SK-N-SH (cell line): ENCODE results near the gene ZC3H7B. TPM values are rescaled to one million over a fixed set of nuclear protein-coding genes. Genes with fewer than 3 reads are reported as not detected.

Source experiments
- CTCF ChIA-PET: fragments of 300-600, 350-600 bp; formaldehyde crosslinking; extraction: SDS; loops from one replicate; lab custom pipeline; 2021; lab: Yijun Ruan, JAX
- POLR2A ChIA-PET: fragments of 350-600 bp; sonication (Branson Sonifier 250); formaldehyde crosslinking; extraction: SDS; loops from one replicate; lab custom pipeline; 2020; ENCODE audit warnings: antibody characterized with exemption, inconsistent platforms; lab: Yijun Ruan, JAX
- DNase-seq: peaks from one replicate; pipeline ENCODE4 v3.0.0; 2012
- H2AFZ ChIP-seq: fragments of 200-600 bp; sonication (generic); 2 replicates; pipeline ENCODE4 v1.8.1; 2016; ENCODE audit warnings: antibody characterized with exemption, mild to moderate bottlenecking, low read depth
- H3F3A ChIP-seq: fragments of 200-600 bp; sonication (generic); replicated peaks from 2 replicates; pipeline ENCODE3; 2016; ENCODE audit warnings: antibody characterized with exemption, mild to moderate bottlenecking; ENCODE audit not compliant: insufficient read depth
- H3K27ac ChIP-seq, 2 experiments: fragments of 200-500 bp in 1 of 2; fragments of 200-600 bp in 1 of 2; sonication (Bioruptor generic) in 1 of 2; sonication (generic), shearing (Covaris generic) in 1 of 2; 2 replicates each; pipeline versions ENCODE4 v1.5.1 to v1.6.1; 2014 to 2016; ENCODE audit warnings: low read depth in 2 of 2, inconsistent platforms in 1 of 2, low read length in 1 of 2, mild to moderate bottlenecking in 1 of 2, mixed read lengths in 1 of 2
- H3K27me3 ChIP-seq: fragments of 200-600 bp; sonication (generic), shearing (Covaris generic); 2 replicates; pipeline ENCODE4 v1.6.1; 2016; ENCODE audit warnings: mixed run types; ENCODE audit not compliant: insufficient read depth
- H3K36me3 ChIP-seq, 2 experiments: fragments of 200-500 bp in 1 of 2; fragments of 200-600 bp in 1 of 2; sonication (Bioruptor generic) in 1 of 2; sonication (generic) in 1 of 2; replicated peaks in 1 of 2; 2 replicates each; pipeline versions ENCODE3 to v1.5.1; 2014 to 2016; ENCODE audit warnings: low read length in 1 of 2, mild to moderate bottlenecking in 1 of 2; ENCODE audit not compliant: insufficient read depth in 2 of 2, control insufficient read depth in 1 of 2
- H3K4me1 ChIP-seq, 2 experiments: fragments of 200-500 bp in 1 of 2; fragments of 200-600 bp in 1 of 2; sonication (Bioruptor generic) in 1 of 2; sonication (generic), shearing (Covaris generic) in 1 of 2; 2 replicates each; pipeline versions ENCODE4 v1.5.1 to v1.6.1; 2014 to 2016; ENCODE audit warnings: low read depth in 1 of 2, low read length in 1 of 2, mixed run types in 1 of 2; ENCODE audit not compliant: insufficient read depth in 2 of 2, control insufficient read depth in 1 of 2
- H3K4me2 ChIP-seq: fragments of 200-600 bp; sonication (generic), shearing (Covaris generic); 2 replicates; pipeline ENCODE4 v1.6.1; 2017; ENCODE audit warnings: mixed run types
- H3K4me3 ChIP-seq, 2 experiments: fragments of 200-500 bp in 1 of 2; fragments of 200-600 bp in 1 of 2; sonication (Bioruptor generic) in 1 of 2; sonication (generic), shearing (Covaris generic) in 1 of 2; 2 replicates each; pipeline versions ENCODE4 v1.5.1 to v1.8.1; 2014 to 2016; ENCODE audit warnings: low read depth in 2 of 2, inconsistent platforms in 1 of 2, low read length in 1 of 2, mild to moderate bottlenecking in 1 of 2, mixed read lengths in 1 of 2, moderate library complexity in 1 of 2
- H3K79me2 ChIP-seq: fragments of 200-600 bp; sonication (generic); 2 replicates; pipeline ENCODE4 v1.8.1; 2017; ENCODE audit warnings: mild to moderate bottlenecking; ENCODE audit not compliant: insufficient read depth
- H3K9ac ChIP-seq: fragments of 200-600 bp; sonication (generic); 2 replicates; pipeline ENCODE4 v1.6.1; 2017; ENCODE audit warnings: mixed run types
- H3K9me2 ChIP-seq: fragments of 200-600 bp; sonication (generic); 2 replicates; pipeline ENCODE4 v1.6.1; 2017; ENCODE audit warnings: mixed run types
- H3K9me3 ChIP-seq: fragments of 200-600 bp; sonication (generic); 2 replicates; pipeline ENCODE4 v1.6.1; 2017; ENCODE audit warnings: mixed run types, mild to moderate bottlenecking, moderate library complexity
- H4K20me1 ChIP-seq: fragments of 200-600 bp; sonication (generic); 2 replicates; pipeline ENCODE4 v1.6.1; 2017; ENCODE audit warnings: mild to moderate bottlenecking, mixed run types; ENCODE audit not compliant: insufficient read depth
- CHD2 ChIP-seq: fragments of 150-350 bp; IDR thresholded peaks from 2 replicates; pipeline ENCODE4 v1.6.1; 2018; ENCODE audit warnings: low read length; ENCODE audit not compliant: partially characterized antibody
- EZH2phosphoT487 ChIP-seq: fragments of 200-600 bp; sonication (generic); IDR thresholded peaks from 2 replicates; pipeline ENCODE4 v1.6.1; 2017; ENCODE audit warnings: low read depth, mixed run types, mild to moderate bottlenecking, antibody characterized with exemption, moderate library complexity, borderline replicate concordance
- FOSL2 ChIP-seq: IDR thresholded peaks from 2 replicates; pipeline ENCODE4 v1.4.0; 2012; ENCODE audit warnings: low read depth, mild to moderate bottlenecking, moderate library complexity, borderline replicate concordance
- FOXM1 ChIP-seq: IDR thresholded peaks from 2 replicates; pipeline ENCODE4 v1.4.0; 2012; ENCODE audit warnings: low read depth, mild to moderate bottlenecking
- GABPA ChIP-seq: IDR thresholded peaks from 2 replicates; pipeline ENCODE4 v1.4.0; 2012; ENCODE audit warnings: low read depth, mild to moderate bottlenecking
- IRF3 ChIP-seq: fragments of 150-350 bp; IDR thresholded peaks from 2 replicates; pipeline ENCODE4 v1.6.1; 2016; ENCODE audit warnings: mild to moderate bottlenecking, low read depth, low read length
- MAX ChIP-seq: IDR thresholded peaks from 2 replicates; pipeline ENCODE4 v1.4.0; 2012; ENCODE audit warnings: low read depth
- MEF2A ChIP-seq: IDR thresholded peaks from 2 replicates; pipeline ENCODE4 v1.4.0; 2012; ENCODE audit warnings: low read depth, borderline replicate concordance
- NFIC ChIP-seq: IDR thresholded peaks from 2 replicates; pipeline ENCODE4 v1.4.0; 2012; ENCODE audit warnings: borderline replicate concordance
- NRF1 ChIP-seq: IDR thresholded peaks from 2 replicates; pipeline ENCODE4 v1.6.1; 2012; ENCODE audit warnings: low read depth, mild to moderate bottlenecking, low read length
- RFX5 ChIP-seq: IDR thresholded peaks from 2 replicates; pipeline ENCODE4 v1.6.1; 2012; ENCODE audit warnings: mild to moderate bottlenecking, improper control_type of control experiment, low read length
- SIN3A ChIP-seq: IDR thresholded peaks from 2 replicates; pipeline ENCODE4 v1.6.1; 2012; ENCODE audit warnings: low read depth, mild to moderate bottlenecking, low read length, moderate library complexity, borderline replicate concordance
- SMC3 ChIP-seq: IDR thresholded peaks from 2 replicates; pipeline ENCODE4 v1.6.1; 2012; ENCODE audit warnings: low read depth, low read length, improper control_type of control experiment
- TCF12 ChIP-seq: IDR thresholded peaks from 2 replicates; pipeline ENCODE4 v1.4.0; 2012
- TEAD4 ChIP-seq: IDR thresholded peaks from 2 replicates; pipeline ENCODE4 v1.4.0; 2012; ENCODE audit warnings: mild to moderate bottlenecking, borderline replicate concordance; ENCODE audit not compliant: insufficient read depth
- USF1 ChIP-seq: IDR thresholded peaks from 2 replicates; pipeline ENCODE4 v1.4.0; 2012; ENCODE audit warnings: low read depth, borderline replicate concordance
- USF2 ChIP-seq: fragments of 150-350 bp; IDR thresholded peaks from 2 replicates; pipeline ENCODE4 v1.6.1; 2017; ENCODE audit warnings: antibody characterized with exemption, low read length, low read depth, borderline replicate concordance
- YY1 ChIP-seq: IDR thresholded peaks from 2 replicates; pipeline ENCODE4 v1.4.0; 2012; ENCODE audit warnings: low read depth, mild to moderate bottlenecking
- ZBTB33 ChIP-seq: IDR thresholded peaks from 2 replicates; pipeline ENCODE4 v1.4.0; 2012; ENCODE audit warnings: low read depth, borderline replicate concordance
- WGBS: methylation state at CpG from one replicate; pipeline ENCODE4 v1.1.6; 2017; ENCODE audit warnings: low lambda C conversion rate; 5-methylcytosine and 5-hydroxymethylcytosine counted together
- polyA plus RNA-seq, 3 experiments: library from polyadenylated mRNA; depleted of rRNA; stranded (reverse); fragments of >200 nt; gene quantifications; 2 replicates each; pipeline ENCODE4 v1.2.3, GENCODE V29; 2012

The ZC3H7B gene
- polyA plus RNA-seq, 1 of the 3 experiments (the other 2 are of a cell fraction): 27.1 TPM

- no peak overlapping the region for H3K9ac ChIP-seq
- no peak for DNase-seq
- no peaks in the 10 kb centered on the region for H3K9me2 ChIP-seq
- no peaks in the 10 kb centered on the region for H3K9me3 ChIP-seq
- no peak overlapping the region for H3K4me3 ChIP-seq
- POLR2A ChIA-PET: no interaction called here
- WGBS: no CpG with 5 or more reads among the region's 4 CpGs
- no peak overlapping the region for H3K27ac ChIP-seq
- no peaks in the 10 kb centered on the region for H4K20me1 ChIP-seq
- H3K79me2 ChIP-seq: no peaks in the 10 kb centered on the region
- no peaks in the 10 kb centered on the region for H3F3A ChIP-seq
- CTCF ChIA-PET: no interaction called here
- no peak overlapping the region for H3K4me2 ChIP-seq
- no peaks in the 10 kb centered on the region for H3K27me3 ChIP-seq
- H2AFZ ChIP-seq: no peak overlapping the region
- no peak for TF ChIP-seq FOXM1
- no peak for TF ChIP-seq SIN3A
- no peak for TF ChIP-seq GABPA
- TF ChIP-seq MEF2A: no peak
- TF ChIP-seq CHD2: no peak
- no peak for TF ChIP-seq MAX
- no peak for TF ChIP-seq FOSL2
- no peak for TF ChIP-seq IRF3
- TF ChIP-seq USF2: no peak
- no peak for TF ChIP-seq NRF1
- no peak for TF ChIP-seq ZBTB33
- peaks cover 0 to 10% of the 10 kb centered on the region in 2 experiments for H3K36me3 ChIP-seq
- H3K4me1 ChIP-seq: no peaks in the 10 kb centered on the region
Measured at GRCh38 chr22:41359376-41359775, 58.1 kb downstream of the ZC3H7B start.

- no peaks in the 10 kb centered on the region for H4K20me1 ChIP-seq
- H3K9me3 ChIP-seq: no peaks in the 10 kb centered on the region
- no peaks in the 10 kb centered on the region for H3K4me1 ChIP-seq
- H3F3A ChIP-seq: no peaks in the 10 kb centered on the region
- no peak overlapping the region for H3K4me2 ChIP-seq
- H3K9me2 ChIP-seq: no peaks in the 10 kb centered on the region
- no peak overlapping the region for H3K4me3 ChIP-seq
- CTCF ChIA-PET: no interaction called here
- H3K79me2 ChIP-seq: no peaks in the 10 kb centered on the region
- no peak overlapping the region for H2AFZ ChIP-seq
- 94% methylated on average over 6 of the region's 11 CpGs for WGBS
- H3K36me3 ChIP-seq: peaks cover 0 to 7% of the 10 kb centered on the region in 2 experiments
- H3K9ac ChIP-seq: no peak overlapping the region
- no peaks in the 10 kb centered on the region for H3K27me3 ChIP-seq
- H3K27ac ChIP-seq: no peak overlapping the region
- DNase-seq: no peak
- POLR2A ChIA-PET: no interaction called here
- TF ChIP-seq USF1 (no peak), YY1 (no peak), SMC3 (no peak), CHD2 (no peak), NFIC (no peak), RFX5 (no peak), MAX (no peak), TCF12 (no peak), SIN3A (no peak), EZH2phosphoT487 (no peak), TEAD4 (no peak)
Measured at GRCh38 chr22:41360126-41360525, 58.8 kb downstream of the ZC3H7B start.
